G401 (cell line): Measurements from ENCODE around the gene CCDC185. TPM values are rescaled to one million over a fixed set of nuclear protein-coding genes. Genes with fewer than 3 reads are reported as not detected.

ENCODE experiments used
- DNase-seq: peaks from one replicate; pipeline ENCODE4 v3.0.0-alpha.2; 2015; ENCODE audit warnings: low spot score
- in situ Hi-C: cut with HindIII; loops from 2 replicates; pipeline ENCODE4 v1.10.0; 2016; ENCODE audit warnings: low sequenced_read_pairs, mixed read lengths
- total RNA-seq: library from RNA; depleted of rRNA; stranded (reverse); fragments of >200 nt; shearing (Covaris generic); gene quantifications from 2 replicates; pipeline ENCODE4 v1.2.3, GENCODE V29; 2014; rRNA removed

Gene CCDC185
- total RNA-seq = not detected in 2 replicates

DNA sequence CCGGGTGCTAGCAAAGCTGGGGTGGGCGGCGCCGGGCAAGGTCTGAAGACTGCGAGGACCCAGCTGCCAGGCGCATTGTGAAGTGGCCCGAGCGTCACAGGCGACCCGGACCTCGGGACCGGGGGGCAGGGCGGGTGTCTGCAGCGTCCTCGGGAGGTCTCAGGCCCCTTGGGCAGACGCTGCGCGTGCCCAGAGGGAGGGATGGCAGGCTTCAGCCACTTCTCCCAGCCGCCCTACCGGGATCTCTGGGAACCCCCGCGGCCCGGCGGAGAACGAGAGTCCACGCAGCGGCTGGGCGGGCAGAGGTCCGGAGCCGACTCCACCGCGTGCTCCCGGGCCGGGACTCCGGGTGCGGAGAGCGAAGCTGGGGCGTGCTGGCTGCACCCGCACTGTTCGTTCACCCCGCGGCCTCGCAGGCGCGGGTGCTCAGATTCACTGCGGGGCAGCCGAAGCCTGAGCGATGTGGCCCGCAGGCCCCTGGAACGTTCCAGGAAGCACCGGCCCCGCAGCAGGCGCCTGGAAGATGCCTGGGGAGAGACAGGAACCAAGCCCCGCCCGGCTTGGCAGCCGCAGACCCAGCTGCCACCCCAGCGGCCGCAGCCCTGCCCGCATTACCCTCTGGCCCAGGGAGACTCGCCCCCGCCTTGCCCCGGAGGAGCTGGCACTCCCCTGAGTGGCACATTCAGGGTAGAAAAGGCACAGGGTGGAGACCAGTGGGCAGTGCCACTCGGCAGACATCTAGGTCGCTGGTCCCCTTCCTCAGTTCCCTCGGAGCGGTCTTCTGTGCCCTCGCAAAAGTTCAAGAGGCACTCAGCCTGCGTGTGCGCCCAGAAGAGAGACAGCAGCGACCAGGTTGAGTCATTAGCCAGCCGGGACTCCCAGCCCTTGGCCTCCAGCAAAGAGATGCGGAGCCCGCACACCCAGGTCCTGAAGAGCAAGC is at the start of gene CCDC185:
CCDC185 (plus strand) TSS at position 141 of the 940 bp plus-strand sequence; CDS start at position 202, 61 bp downstream.
- in situ Hi-C loops = no loop called here
- no peak for DNase-seq

DNA sequence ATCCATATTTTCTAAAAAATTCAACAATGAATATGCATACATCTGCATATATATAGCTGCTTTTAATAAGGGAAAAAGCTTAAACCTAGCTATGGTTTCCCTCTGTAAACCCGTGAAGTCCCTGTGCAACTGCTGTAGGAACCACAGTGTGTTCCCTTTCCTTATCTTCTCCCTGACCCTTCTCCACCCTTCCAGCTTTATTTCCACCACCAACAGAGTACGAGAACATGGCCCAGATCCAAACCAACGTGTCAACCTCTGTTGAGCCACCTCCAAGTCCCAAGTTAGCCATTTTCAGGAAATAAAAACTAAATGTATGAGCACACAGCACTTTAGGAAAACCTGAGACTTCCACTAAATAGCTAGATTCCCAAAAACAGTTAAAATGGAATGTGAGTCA is 49.5 kb upstream of the CCDC185 start:
- no peak for DNase-seq
- in situ Hi-C loops = no loop called here

- in situ Hi-C loops = no loop called here
- peak; percentile 51 for DNase-seq
Measured at GRCh38 chr1:223344491-223344890, 48.7 kb upstream of the CCDC185 start.

- DNase-seq = no peak
- in situ Hi-C loops = no loop called here
Measured at GRCh38 chr1:223345720-223346119, 47.5 kb upstream of the CCDC185 start.

DNA sequence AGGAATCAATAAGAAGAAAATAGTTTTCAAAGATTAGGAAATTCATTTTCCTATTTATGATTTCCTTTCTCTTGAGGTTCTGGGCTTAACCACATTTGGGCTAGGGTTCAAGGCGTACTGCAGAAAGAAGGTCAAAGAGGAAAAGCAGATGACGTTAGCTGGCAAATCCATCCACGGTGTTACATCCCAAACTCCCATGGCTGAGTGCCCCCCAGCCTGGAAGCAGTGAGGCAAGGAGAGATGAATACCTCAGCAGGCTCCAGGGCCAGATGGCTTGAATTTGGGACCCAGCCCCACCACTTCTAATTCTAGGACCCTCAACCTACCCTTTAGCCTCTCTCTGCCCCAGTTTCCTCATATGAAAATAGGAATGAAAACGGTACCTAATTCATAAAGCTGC is 46.9 kb upstream of the CCDC185 start:
- no peak for DNase-seq
- in situ Hi-C loops = no loop called here

DNA sequence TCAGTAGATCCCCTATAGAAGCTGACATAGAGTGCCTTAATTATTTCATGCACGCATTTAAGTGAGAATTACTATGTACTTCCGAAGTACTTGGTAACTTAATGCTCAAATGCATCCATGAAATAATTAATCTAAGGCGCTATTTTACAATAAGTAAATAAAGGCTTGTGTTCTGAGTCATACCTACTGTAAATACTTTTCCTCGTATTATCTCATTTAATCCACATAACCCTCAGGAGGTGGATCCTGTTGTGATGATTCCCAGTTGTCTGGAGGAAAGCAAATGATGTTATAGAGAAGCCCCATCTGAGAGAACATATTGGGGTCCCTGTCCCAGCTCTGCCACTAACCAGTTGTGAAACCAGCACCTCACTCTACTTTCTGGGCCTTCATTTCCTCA is 45.6 kb upstream of the CCDC185 start:
- no peak for DNase-seq
- in situ Hi-C loops = no loop called here

DNA sequence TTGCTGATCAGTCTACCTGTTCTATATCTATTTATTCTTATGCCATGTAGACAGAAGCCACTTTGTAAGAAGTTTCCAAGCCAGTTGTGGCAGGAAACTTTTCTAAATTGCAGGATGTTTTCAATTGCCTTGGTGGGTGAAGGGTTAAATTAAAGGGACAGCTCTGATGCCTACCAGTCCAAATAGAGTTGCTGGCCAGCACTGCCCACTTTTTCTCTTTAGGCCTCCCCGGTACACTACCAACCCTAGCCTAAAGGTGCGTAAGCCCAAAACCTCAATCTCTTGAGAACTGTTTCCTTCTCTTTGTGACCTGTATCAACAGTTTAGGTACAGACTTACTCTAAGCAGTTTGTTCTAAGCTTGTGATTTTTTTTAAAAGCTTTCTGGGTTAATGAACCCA is 44.8 kb upstream of the CCDC185 start:
- no peak for DNase-seq
- in situ Hi-C loops = no loop called here

DNA sequence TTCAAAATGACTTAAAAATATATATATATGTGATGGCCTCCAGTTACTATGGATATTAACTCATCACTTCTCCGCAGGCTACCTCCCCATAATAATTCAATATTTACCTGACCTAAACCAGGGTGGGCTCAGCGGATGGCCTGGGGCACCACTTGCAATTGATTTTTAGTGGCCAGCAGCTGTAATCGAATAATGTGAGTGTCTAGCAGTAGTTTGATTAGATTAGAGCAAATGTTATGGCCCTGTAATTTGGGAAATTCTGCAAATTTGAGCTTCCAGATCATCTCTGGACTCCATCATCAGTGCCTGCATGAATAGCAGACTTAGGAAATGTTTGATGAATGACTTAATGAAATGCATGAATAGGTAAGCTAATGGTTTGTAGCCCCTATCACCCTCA is 44.0 kb upstream of the CCDC185 start:
- no peak for DNase-seq
- in situ Hi-C loops = no loop called here

- in situ Hi-C loops = no loop called here
- DNase-seq = no peak
Measured at GRCh38 chr1:223350361-223350908, 42.8 kb upstream of the CCDC185 start.

DNA sequence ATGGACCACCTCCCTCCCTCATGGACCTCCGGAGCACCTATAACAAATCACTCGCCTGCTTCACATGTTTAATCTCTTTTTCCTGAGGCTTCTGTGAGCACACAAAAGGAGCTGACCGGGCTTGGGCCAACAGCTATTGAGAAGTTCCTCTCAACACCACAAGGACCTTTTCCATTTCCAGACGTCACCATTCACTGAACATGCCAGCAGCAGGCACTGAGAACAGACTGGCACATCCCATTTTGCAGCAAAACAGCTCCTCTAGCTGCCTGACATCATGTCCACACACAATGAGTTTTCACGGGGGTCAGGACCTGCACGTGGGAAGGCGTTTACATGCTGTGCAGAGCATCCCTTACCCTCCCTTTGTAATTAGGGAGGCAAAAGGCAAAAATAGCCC is 40.3 kb upstream of the CCDC185 start:
- in situ Hi-C loops = no loop called here
- DNase-seq = no peak

GRCh38 chr1:223353939-223354338 is 39.3 kb upstream of the CCDC185 start:
- in situ Hi-C loops = no loop called here
- DNase-seq = no peak

- DNase-seq = no peak
- in situ Hi-C loops = no loop called here
Measured at GRCh38 chr1:223355699-223356098, 37.5 kb upstream of the CCDC185 start.

DNA sequence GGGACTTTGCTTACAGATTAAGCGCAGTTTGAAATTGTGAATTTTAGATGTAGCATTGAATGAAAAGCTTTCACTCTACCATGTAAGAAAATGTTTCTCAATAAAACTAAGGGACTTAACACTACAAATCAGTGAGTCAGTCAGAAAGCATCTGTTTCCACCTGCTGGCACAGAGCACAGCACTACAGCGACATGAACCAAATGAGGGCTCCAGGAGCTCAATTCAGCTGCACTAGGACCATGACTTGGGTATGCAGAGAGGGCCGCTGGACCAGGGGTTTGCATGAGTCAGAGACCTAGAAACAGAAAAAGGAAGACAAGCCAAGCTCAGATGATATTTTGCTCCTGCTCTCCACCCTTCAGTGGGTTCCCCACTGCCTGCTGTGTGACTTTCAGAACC is 34.4 kb upstream of the CCDC185 start:
- DNase-seq = no peak
- in situ Hi-C loops = no loop called here

DNA sequence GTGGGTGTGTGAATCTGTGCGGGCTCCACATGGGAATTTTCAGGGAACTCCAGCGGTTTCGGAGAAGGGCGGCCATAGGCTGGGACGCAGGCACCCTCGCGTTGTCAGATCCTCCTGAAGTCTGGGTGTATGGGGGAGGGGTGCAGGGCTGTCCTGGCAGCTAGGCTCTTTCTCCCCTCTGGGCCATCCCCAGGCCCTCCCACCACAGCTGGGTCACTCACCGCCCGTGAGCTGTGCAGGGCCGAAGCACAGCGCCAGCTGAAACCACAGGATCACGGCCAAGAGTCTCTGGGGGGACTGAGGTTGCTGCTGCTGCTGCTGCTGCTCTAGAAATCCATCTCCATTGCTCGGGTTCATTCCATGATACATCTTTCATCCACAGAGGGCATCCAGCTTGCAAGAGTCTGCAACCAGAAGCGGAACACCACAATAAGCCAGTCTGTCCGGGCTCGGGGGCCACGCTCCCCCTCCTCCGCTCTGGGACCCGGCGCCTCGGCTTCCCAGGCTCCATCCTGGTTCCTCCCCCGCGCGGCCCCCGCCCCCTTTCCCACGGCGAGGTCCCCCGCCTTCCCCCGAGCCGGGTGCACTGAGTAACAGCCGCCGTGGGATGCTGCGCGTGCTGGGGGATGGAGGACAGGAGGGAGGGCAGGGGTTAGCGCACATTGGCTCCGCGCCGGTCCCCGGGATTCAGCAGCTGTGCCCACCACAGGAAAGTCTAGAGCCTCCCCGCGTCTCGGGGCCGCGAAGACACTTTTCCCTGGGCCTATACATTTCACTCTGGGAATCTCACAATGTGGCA is 30.0 kb upstream of the CCDC185 start:
- peak; percentile 49 for DNase-seq
- in situ Hi-C loops = no loop called here

DNA sequence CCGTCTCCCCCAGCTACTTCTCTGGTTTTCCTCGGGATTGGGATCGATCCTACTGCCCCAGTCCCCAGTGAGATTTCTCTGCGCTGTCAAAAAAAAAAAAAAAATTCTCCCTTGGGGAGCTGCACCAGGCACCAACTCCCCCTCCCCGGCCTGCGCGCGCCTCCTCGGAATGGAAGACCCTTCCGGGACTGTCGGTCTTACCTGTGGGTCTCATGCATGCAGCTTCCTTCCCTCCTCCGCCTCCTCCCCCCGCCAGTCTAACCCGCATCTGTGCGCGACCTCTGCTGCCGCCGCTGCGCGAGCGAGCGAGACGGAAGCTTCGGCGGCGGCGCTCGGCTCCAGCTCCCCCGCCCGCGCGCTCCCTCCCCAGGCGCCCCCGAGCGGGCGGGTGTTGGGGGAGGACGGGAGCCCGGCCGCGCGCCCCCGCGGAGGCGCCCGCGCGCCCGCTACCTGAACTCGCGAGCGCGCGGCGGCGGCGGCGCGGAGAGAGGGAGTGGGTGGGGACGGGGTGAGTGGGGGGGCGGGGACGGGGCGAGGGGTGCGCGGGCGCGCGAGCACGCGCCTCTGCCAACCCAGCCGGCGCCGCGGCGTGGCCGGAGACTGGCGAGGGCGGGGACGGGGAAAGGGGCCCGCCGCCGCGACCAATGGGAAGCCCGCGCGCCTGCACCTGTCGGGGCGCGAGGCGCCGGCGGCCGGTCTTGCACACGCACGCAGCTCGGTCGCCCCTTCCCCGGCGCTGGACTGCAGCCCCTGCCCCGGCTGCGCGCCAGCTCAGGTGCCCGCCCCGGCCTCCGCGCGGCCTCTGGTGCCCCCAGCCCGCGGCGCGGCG is 29.1 kb upstream of the CCDC185 start, which contains the start of gene SUSD4:
SUSD4 (minus strand) TSS at position 321 of the 829 bp plus-strand sequence. CDS start 751 bp downstream, outside the sequence.
- in situ Hi-C loops = no loop called here
- peak; percentile 82 for DNase-seq

- in situ Hi-C loops = no loop called here
- DNase-seq = peak; percentile 68
Measured at GRCh38 chr1:223364685-223365382, 28.4 kb upstream of the CCDC185 start.

GRCh38 chr1:223374064-223374610 is 19.1 kb upstream of the CCDC185 start:
- DNase-seq = no peak
- in situ Hi-C loops = no loop called here

DNA sequence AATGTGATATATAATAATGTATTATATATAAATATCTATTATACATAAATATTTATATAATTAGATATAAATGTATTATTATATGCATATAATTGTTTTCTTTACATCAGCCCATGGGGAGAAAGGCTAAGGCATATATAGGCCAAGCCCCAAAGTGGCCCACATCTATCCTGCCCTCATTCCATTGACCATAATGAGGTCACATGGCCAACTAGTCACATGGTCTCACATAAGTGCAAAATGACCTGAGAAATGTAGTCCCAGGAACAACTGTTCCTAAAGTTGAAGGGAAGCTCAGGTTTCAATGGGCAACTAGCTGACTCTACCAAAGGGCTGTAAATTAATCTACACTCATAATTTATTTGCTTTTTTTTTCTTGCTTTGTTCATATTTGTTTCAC is 14.5 kb upstream of the CCDC185 start:
- no peak for DNase-seq

More for the DNA sequence above, 14.5 kb upstream of the CCDC185 start:
- in situ Hi-C loops = no loop called here
